NCI-H2107 treated with DMSO at 0.1 percent for 48 hours (cell line): ENCODE measurements around the gene CADPS.

ENCODE experiments used
- DNase-seq: peaks from one replicate; lab custom pipeline; 2025; ENCODE audit not compliant: unreplicated experiment; lab: John Stamatoyannopoulos, UW

Gene CADPS

GRCh38 chr3:62688812-62689211, 186.4 kb downstream of the CADPS start:
- no peak for DNase-seq

- DNase-seq, result no peak
These were observed 187.2 kb downstream of the CADPS start for GRCh38 chr3:62688050-62688449.

- no peak for DNase-seq
These were observed 188.5 kb downstream of the CADPS start for GRCh38 chr3:62686503-62687294.

GRCh38 chr3:62682826-62683225, 192.4 kb downstream of the CADPS start:
- DNase-seq, result no peak

- no peak for DNase-seq
These were observed 195.2 kb downstream of the CADPS start for GRCh38 chr3:62679988-62680387.

- DNase-seq, result no peak
These were observed 196.4 kb downstream of the CADPS start for GRCh38 chr3:62678841-62679240.

GRCh38 chr3:62677926-62678325, 197.3 kb downstream of the CADPS start:
- no peak for DNase-seq

- no peak for DNase-seq
These were observed 198.4 kb downstream of the CADPS start for GRCh38 chr3:62676689-62677271.

GRCh38 chr3:62675492-62675891, 199.7 kb downstream of the CADPS start:
- no peak for DNase-seq

- no peak for DNase-seq
These were observed 202.3 kb downstream of the CADPS start for GRCh38 chr3:62672988-62673313.

GRCh38 chr3:62672270-62672987, 202.8 kb downstream of the CADPS start:
- DNase-seq, result no peak

- no peak for DNase-seq
These were observed 204.9 kb downstream of the CADPS start for GRCh38 chr3:62670351-62670750.

GRCh38 chr3:62669161-62669560, 206.1 kb downstream of the CADPS start:
- DNase-seq, result no peak

- DNase-seq, result no peak
These were observed 207.5 kb downstream of the CADPS start for GRCh38 chr3:62667714-62668113.

- peak; percentile 29 for DNase-seq
These were observed 209.4 kb downstream of the CADPS start for GRCh38 chr3:62665627-62666437.

- DNase-seq, result no peak
These were observed 212.5 kb downstream of the CADPS start for GRCh38 chr3:62662677-62663076.

GRCh38 chr3:62659660-62660059, 215.6 kb downstream of the CADPS start:
- DNase-seq, result no peak

- DNase-seq, result no peak
These were observed 219.5 kb downstream of the CADPS start for GRCh38 chr3:62655691-62656063.

GRCh38 chr3:62655056-62655690, 220.0 kb downstream of the CADPS start:
- no peak for DNase-seq

GRCh38 chr3:62653796-62654195, 221.4 kb downstream of the CADPS start:
- no peak for DNase-seq

GRCh38 chr3:62647711-62648110, 227.5 kb downstream of the CADPS start:
- no peak for DNase-seq
